NCI-H526 (cell line): Measurements from ENCODE around the gene CACNB4.
A peak's percentile ranks its signal among the peaks of the same experiment; 100 is the strongest.
"Not testable (repeated sequence)": the region's sequence is repeated elsewhere in the genome, so short reads cannot be mapped to it uniquely, and the experiment has no call there.

ENCODE experiments used
- DNase-seq, 2 experiments: peaks; one replicate each; lab custom pipeline; 2025; lab: John Stamatoyannopoulos, UW

The CACNB4 gene

DNA sequence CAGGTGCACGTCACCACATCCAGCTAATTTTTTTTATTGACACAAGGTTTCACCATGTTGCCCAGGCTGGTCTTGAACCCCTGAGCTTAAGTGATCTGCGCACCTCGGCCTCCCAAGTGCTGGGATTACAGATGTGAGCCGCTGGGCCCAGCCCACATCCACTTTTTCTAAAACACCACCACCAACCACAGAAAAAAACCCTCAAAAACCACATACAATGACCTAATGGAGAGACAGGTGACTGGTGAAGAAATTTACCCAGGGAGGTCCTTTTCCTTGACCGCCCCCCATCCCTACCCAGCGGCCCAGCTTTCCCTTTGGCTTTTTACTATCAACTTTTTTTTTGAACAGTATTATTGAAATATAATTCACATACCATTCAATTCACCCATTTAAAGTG, 47.9 kb downstream of the CACNB4 start:
- no peak for DNase-seq

DNA sequence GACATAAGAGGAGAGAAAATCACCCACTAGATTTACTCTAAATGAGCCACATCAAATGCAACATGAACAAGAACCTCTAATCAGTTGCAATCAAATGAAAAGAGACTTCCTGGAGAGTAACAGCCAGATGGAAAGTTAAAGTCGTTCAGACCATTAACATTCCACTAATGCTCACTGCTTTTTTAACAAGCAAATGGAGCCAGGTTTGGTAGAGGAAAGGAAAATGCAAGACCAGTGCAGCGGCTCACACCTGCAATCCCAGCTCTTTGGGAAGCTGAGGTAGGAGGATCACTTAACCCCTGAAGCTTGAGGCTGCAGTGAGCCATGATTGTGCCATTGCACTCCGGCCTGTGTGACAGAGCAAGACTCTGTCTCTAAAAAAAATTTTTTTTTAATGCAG, 48.5 kb downstream of the CACNB4 start:
- no peak for DNase-seq

DNA sequence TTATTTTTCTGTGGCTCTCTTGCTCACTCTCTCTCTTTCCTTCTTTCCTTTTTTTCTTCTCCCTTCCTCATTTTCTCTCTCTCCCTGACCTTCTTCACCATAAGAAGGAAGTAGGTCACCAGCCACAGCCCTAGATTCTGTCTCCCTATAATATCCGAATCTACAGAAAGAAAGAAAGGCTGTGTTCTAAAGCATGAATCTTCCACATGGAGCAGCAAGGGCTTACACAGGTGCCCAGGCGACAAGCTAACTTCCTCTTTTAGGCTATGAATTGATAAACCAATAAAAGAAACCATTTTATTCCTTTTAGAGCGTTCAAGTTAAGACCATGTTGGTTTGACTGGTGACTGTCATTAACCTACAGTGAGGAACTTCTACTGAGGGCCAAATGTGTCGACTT, 49.3 kb downstream of the CACNB4 start:
- DNase-seq = no peak

DNA sequence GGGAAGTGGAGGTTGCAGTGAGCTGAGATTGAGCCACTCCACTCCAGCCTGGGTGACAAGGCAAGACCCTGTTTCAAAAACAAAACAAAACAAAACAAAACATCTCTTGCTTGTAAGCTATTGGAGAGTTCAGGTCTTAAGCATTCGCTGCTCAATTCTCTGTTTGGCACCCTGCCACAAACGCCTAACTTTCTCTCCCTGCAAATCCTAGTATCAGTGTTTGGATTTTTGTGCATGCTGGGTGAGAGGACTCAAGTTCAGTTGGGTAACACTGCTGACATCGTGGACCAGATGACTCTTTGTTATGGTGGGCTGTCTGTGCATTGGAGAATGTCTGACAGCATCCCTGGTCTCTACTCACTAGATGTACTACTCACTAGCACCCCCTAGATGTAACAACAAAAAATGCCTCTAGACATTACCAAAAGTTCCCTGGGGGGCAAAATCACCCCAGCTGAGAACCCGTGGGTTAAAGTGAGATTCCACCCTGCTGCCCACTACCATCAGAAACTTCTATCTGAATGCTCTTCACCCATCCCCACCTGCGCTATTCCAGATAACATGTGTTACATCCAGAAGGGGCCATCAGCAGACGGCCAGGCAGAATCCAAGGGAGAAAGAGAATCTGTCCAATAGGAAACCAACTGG, 50.9 kb downstream of the CACNB4 start:
- peak; percentile 3 to 16 for DNase-seq

DNA sequence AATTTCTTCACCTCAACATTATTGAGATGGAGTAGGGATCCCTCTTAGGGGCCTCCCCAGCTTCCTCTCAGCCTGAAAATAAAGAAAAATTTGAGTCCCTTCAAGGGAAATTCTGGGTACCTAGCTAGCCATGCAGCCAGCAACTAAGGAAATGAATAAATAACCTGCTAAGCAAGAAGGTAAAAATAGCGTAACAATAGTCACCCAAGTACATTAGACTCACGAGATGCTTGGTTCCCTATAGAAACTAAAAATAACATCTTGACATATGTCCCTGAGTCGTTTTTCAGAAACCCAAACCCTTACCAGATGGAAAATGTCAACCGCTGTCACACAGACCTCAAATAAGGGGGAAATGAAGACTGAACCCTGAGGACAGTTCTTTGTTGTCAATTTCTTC, 51.9 kb downstream of the CACNB4 start:
- no peak for DNase-seq

DNA sequence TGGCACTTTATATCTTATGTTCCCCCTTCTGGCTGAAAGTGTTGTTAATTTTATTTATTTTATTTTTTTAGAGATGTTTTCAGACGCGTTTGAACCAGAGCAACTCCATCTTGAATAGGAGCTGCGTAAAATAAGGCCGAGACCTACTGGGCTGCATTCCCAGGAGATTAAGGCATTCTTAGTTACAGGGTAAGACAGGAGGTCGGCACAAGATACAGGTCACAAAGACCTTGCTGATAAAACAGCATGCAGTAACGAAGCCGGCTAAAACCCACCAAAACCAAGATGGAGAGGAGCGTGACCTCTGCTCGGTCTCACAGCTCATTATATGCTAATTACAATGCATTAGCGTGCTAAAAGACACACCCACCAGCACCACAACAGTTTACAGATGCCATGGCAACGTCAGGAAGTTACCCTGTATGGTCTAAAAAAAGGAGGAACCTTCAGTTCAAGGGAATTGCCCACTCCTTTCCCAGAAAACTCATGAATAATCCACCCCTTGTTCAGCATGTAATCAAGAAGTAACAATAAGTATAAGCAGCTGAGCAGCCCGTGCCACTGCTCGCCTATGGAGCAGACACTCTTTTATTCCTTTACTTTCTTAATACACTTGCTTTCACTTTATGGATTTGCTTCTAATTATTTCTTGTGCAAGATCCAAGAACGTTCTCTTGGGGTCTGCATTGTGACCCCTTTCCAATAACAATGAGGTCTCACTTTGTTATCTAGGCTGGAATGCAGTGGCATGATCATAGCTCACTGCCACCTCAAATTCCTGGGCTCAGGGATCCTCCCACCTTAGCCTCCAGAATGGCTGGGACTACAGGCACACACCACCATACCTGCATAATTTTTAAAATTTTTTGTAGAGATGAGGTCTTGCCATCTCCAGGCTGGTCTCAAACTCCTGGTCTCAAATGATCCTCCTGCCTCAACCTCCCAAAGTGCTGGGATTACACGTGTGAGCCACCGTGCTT, 55.9 kb downstream of the CACNB4 start:
- DNase-seq = no peak

DNA sequence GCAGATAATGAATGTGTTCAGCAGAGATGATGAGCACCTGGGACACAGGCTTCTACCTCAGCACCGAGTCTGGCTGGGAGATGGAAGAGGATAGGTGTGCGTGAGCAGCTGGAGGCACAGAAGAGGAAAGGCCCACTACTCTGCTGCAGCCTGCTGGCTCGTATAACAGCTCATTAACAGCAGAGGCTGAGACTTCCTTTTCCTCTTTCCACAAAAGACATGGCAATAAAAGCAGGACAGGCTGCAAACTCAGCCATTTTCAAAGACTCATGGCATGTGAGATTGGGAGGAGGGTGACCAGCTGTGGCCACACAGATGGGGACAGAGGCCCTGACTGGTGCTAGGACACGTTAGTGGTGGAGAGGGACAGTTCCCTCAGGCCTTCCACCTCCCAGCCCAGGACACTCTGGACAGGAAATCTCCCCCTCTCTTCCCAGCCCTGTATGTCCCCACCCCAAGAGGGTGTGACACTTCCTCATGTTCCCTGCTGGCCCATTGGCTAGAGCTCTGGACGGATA, 60.3 kb downstream of the CACNB4 start:
- DNase-seq = peak in 1 of 2 experiments; percentile 13

DNA sequence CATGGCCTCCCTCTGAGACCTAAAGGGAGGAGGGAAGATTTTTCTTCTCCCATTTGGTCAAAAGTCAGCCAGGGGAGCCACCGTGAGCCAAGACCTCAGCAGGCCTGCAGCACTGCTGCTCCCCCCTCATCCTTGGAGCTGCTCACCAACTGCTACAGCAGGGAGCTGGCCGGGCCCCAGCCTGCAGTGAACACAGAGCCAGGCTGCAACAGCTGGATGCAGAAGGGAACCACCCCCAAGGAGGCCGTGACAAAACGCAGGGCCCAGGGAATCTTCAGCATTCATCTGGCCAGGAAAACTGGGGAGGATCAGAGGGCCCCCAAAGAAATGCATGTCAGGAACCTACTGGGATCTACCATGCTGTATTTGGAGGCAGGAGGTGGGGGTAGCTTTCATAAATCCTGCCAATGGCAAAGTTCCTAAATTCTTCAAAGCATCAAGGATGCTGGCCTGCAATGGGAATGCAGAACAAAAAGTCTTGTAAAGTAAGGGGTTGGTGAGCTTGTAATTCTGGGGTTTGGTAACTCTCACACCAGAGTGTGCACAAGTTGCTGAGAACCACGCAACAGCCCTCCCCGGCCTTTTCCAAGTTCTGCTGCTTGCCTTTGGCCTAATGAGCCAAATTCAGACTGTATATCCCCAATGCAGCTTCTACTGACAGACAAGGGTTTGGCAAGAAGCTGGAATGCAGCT, 61.0 kb downstream of the CACNB4 start:
- no peak for DNase-seq

DNA sequence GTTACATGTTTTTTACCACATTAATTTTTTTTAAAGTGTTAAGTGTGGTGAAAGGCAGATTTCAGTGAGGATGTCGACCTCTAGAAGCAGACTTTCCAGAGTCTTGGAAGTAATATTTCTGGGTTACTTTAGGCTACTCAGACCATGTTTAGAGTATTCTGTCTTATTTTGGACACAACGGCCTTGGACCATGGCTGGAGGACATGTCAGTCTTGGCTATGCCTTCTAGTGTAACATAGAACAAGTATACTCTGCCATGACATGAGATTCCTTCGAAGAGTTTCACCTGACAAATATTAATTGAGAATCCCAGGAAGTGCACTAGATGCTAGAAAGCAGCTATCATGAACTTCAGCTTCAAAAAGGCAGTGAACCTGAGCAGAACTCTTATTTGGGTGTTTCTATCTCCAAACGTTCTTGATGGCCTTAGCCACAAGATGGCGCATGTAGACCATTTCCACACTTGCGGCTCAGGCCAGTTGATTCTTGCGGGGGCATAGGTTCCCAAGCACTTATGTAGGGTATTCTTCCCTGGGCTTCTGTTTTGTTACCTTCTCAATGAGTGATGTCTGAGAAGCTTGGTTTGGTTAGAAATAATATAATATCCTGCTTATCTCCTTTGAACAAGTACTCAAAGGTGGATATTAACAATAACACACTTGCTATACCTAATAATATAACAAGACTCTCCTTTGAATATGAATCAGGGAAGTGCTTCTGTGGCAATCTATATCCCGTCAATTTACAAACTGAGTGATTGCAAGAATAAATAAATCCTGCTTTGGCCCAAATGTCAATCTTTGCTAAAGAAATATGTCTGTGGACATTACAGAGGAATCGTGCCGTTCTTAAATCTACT, 62.0 kb downstream of the CACNB4 start:
- DNase-seq = peak; percentile 52 to 75

DNA sequence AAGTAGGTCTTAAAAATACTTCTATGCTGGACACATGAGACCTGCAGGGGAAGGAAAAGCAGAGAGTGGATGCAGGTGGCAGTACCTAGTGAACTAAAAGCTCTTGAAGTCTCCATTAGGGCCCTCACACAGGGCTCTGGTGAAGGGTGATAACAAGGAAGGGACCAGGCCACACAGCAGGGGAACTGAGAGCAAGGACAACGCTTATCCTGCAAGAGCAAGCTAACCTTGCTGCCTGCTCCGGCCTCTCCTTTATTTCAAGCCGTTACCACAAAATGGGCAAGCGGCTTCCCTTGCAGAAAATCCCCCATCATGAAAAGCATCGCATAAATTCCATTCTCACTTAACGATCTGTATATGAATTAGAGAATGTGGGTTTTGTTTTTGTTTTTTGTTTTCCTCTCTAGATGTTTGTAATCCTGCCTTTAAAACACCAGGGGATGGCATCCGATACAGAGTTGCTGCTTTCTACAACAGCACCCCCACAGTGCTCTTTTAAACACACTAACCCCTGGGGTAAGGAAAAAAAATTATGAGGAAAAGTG, 64.5 kb downstream of the CACNB4 start:
- no peak for DNase-seq

DNA sequence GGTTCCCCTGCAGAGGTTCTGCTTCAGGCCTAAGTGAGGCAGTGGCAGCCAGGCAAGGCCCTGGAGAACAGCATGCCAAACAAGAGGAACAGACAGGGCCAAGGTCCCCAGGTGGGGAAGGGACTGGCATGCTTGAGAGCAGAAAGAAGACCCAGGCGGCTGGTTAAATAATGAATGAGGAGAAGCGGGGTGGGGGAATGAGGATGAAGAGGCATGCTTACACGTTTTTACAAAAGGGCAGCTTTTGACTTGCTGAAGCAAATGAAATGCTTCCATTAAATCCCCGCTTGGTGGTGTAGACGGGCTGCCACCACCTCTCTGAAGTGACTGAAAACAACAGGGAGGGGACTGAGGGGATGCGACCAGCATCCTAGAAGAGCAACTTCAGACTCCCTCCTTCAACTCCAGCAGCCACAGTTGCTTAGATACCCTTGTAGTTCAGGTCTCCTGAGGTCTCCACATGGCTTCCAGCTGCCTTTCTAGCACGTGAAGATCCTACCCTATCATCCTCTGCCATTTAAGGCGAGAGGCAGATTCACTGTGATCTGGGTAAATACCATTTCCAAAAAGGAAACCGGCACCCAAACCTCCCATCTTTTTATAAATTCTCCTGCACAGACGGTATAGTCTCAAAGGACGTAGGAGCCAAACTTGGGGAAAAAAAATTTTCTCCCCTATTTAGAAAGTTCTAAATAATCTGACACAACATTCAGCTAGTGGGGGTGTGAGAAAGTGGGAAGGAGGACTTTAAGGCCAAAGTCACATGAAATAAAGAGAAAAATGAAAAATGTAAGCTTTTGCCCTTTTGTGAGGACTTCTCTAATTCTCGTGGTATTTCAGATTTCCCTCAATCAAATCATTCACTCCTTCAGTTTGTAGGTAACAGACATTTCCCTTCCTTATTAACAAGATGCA, 65.6 kb downstream of the CACNB4 start:
- no peak for DNase-seq

DNA sequence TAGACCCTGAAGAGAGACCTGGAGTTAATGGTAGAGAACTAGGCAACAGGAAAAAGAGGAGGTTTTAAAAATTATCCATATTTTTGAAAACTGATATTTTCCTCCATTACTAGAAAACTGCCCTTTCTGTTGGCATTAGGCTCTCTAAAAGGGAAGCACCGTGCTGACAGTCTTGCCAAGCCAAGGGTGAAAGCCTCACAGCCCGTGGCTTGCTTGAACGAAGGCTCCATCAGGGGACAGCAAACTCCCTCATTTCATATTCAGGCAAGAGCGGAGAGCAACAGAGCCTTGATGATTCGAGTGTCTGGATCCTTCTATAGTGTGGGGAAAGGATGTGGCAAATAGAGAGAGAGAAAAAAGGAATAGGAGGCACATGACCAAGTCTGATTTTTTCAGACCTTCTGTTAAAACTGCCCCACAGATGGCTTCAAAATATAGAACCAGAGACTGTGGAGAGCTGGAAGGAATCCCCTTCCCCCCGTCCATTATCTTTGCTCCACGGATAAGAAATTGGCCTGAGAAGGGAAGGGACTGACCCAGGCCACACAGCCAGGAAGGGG, 67.0 kb downstream of the CACNB4 start:
- no peak for DNase-seq

DNA sequence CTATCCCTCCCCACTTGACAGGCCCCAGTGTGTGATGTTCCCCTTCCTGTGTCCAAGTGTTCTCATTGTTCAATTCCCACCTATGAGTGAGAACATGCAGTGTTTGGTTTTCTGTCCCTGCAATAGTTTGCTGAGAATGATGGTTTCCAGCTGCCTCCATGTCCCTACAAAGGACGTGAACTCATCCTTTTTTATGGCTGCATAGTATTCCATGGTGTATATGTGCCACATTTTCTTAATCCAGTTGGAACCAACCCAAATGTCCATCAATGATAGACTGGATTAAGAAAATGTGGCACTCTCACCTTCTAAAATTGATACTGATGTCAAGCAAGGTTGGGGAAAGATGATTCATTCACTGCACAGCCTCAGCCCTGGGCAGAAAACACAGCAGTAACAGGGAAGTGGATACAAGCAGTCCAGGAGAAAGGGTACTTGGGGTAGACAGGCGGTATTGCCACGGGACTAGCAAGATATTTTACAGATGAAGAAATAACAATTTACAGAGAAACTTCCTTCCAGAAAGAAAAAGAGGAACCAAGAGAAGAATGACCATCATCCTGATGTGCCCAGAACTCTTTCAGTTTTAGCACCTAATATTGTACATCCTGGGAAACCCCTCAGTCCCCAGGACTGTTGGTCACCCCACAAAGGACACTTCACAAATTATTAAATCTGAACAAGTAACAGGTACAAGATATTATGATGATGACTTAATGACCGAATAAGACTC, 68.1 kb downstream of the CACNB4 start:
- DNase-seq = not testable (repeated sequence)

DNA sequence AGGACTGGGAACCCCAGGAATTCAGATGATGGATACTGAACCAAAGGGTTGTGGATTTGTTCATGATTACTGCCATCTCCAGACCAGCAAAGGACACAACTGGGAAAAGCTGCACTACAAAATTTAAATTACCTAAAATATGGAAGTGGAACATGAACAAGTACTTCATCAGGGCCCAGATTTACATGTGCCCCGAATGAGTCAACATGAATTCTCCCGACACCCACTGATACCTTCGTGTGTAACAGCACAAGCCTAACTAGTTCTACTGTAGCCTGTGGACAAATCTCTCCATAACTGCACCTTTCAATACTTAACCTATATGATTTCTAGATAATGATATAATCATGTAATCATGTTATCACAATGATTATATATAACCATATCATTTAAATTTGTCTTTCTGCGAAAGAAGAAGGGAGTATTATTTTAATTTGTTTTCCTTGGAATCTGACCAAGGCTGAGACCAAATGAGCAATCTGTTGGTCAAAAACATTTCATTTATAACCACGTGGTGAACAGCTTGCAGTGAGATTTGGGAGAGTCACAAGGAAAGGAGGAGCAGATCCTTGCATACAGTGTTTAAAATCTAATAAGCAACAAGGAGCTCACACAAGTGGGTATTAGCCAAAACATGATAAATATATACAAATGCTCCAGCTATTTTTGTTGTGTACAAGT, 70.5 kb downstream of the CACNB4 start:
- no peak for DNase-seq

DNA sequence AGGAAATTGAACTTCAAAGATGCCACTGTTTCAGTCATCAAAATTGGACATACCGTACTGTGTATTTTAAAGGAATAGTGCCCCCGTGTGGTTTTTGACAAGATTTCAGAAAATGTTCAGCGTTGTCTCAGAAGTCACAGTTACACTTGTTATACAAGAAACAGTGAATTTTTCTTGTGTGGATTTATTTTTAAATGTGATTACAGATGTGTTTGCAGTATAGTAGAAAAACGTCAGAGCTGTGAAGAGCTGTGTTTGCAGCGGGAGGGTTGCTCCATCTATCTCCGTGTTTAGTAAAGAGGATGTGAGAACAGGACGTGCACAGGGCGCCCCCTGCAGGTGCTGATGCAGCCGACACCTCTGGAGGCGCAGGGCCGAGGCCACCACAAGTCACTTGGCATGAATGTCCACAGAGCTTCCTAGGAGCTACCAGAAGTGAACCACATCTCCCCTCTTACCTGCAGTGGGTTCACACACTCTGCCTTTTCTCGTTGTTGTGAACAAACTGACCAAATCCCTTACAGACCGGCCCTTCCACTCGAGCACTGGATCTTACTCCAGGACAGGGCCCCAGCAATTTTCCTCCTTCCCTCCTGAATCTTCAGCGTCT, 73.1 kb downstream of the CACNB4 start:
- peak; percentile 81 to 93 for DNase-seq

DNA sequence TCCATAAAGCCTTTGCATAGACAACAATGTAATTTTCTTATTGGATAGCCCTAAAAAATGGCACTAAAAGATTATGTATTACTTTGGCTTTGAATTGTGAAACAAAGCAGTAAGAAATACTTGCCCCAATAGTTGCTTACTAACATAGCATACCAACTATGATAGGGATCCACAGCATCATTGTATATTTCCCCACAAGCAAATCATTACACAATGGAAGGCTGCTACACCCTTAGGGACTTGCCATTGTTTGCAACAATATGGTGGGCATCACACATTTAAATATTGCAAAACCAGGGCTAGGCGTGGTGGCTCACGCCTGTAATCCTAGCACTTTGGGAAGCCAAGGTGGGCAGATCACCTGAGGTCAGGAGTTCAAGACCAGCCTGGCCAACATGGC, 74.4 kb downstream of the CACNB4 start:
- peak in 1 of 2 experiments; percentile 5 for DNase-seq

DNA sequence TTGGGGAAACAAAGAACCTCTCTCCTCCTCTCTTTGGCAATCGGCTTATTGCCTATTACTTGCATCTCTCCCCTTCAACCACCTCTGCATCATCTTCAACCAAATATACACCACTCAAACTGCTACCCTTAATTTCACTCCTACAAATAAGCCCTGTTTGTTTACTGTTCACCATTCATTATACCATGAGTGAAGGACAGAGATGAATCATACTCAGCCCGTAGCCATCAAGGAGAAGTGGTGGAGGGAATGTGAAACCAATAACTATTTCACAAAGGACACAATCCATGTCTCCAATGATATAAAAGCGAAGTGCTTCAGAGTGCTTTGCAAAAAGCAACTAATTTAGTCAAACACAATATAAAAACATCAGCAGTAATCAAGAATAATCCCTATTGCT, 76.8 kb downstream of the CACNB4 start:
- no peak for DNase-seq

DNA sequence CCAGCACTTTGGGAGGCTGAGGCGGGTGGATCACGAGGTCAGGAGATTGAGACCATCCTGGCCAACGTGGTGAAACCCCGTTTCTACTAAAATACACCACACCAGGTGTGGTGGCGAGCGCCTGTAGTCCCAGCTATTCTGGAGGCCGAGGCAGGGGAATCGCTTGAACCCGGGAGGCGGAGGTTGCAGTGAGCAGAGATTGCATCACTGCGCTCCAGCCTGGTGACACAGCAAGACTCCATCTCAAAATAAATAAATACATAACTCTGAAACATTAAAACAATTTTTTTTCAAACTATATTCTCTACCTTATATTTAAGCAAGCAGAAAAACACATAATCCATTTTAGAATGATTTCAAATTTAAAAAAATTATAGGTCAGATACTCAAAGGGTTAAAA, 77.8 kb downstream of the CACNB4 start:
- DNase-seq = not testable (repeated sequence)
